CD8-positive, alpha-beta memory T cell (primary cell): ENCODE data around the gene MIF. TPM values are rescaled to one million over a fixed set of nuclear protein-coding genes. Genes with fewer than 3 reads are reported as not detected.
"Not testable (repeated sequence)": the region's sequence is repeated elsewhere in the genome, so short reads cannot be mapped to it uniquely, and the experiment has no call there.

Experiments
- CTCF ChIA-PET: fragments of 350-600 bp; sonication (Branson Sonifier 250); formaldehyde crosslinking; loops from one replicate; lab custom pipeline; 2021; ENCODE audit warnings: antibody characterized with exemption; lab: Charles Lee
- POLR2A ChIA-PET: fragments of 350-600 bp; sonication (Branson Sonifier 250); formaldehyde crosslinking; loops from one replicate; lab custom pipeline; 2021; ENCODE audit warnings: antibody characterized with exemption; lab: Charles Lee
- DNase-seq, 5 donors: peaks; one replicate each; pipeline versions ENCODE4 v3.0.0 to v3.0.0-alpha.2; 2020 to 2022; ENCODE audit warnings: mixed read lengths in 1 of 5
- H3K27ac ChIP-seq: one replicate; pipeline ENCODE4 v1.7.0; 2013; ENCODE audit warnings: low read depth, mild to moderate bottlenecking, low read length, moderate library complexity
- H3K27me3 ChIP-seq: 2 replicates; pipeline ENCODE4 v1.7.0; 2013; ENCODE audit warnings: low read length, mild to moderate bottlenecking; ENCODE audit not compliant: insufficient read depth, poor library complexity, severe bottlenecking
- H3K36me3 ChIP-seq: 2 replicates; pipeline ENCODE4 v1.7.0; 2013; ENCODE audit warnings: mild to moderate bottlenecking, low read length, moderate library complexity; ENCODE audit not compliant: insufficient read depth
- H3K4me1 ChIP-seq: 2 replicates; pipeline ENCODE4 v1.7.0; 2013; ENCODE audit warnings: mild to moderate bottlenecking, low read length, moderate library complexity; ENCODE audit not compliant: insufficient read depth
- H3K4me3 ChIP-seq: 2 replicates; pipeline ENCODE4 v1.7.0; 2013; ENCODE audit warnings: mild to moderate bottlenecking, low read length
- H3K9me3 ChIP-seq: 2 replicates; pipeline ENCODE4 v1.7.0; 2013; ENCODE audit warnings: mild to moderate bottlenecking, low read length
- H3K27ac Mint-ChIP-seq, 8 donors: one replicate each; pipeline ENCODE4 v1.8.0; 2020 to 2021; ENCODE audit warnings: mixed read lengths in 8 of 8, mild to moderate bottlenecking in 6 of 8, inconsistent platforms in 3 of 8, moderate library complexity in 3 of 8
- H3K27me3 Mint-ChIP-seq, 2 donors: one replicate each; pipeline ENCODE4 v1.8.0; 2020 to 2021; ENCODE audit warnings: mixed read lengths in 2 of 2, mild to moderate bottlenecking in 1 of 2, moderate library complexity in 1 of 2
- H3K36me3 Mint-ChIP-seq, 3 donors: one replicate each; pipeline ENCODE4 v1.8.0; 2020 to 2021; ENCODE audit warnings: mixed read lengths in 3 of 3, inconsistent platforms in 1 of 3, mild to moderate bottlenecking in 1 of 3
- H3K4me1 Mint-ChIP-seq, 3 donors: one replicate each; pipeline ENCODE4 v1.8.0; 2020 to 2021; ENCODE audit warnings: mixed read lengths in 3 of 3, inconsistent platforms in 1 of 3, mild to moderate bottlenecking in 1 of 3
- H3K4me3 Mint-ChIP-seq, 7 donors: one replicate each; pipeline ENCODE4 v1.8.0; 2020 to 2021; ENCODE audit warnings: mixed read lengths in 7 of 7, mild to moderate bottlenecking in 6 of 7, moderate library complexity in 4 of 7, inconsistent platforms in 2 of 7
- H3K9me3 Mint-ChIP-seq, 5 donors: one replicate each; pipeline ENCODE4 v1.8.0; 2020 to 2022; ENCODE audit warnings: mixed read lengths in 5 of 5, mild to moderate bottlenecking in 3 of 5, moderate library complexity in 2 of 5, inconsistent platforms in 1 of 5
- polyA plus RNA-seq: library from polyadenylated mRNA; unstranded; fragments of 300-500 nt; fragmentation: Illumina TruSeq; gene quantifications from one replicate; pipeline ENCODE4 v1.2.3, GENCODE V29; 2021
- total RNA-seq, 2 experiments: library from RNA; stranded (reverse); gene quantifications; one replicate each; pipeline ENCODE4 v1.2.3, GENCODE V29; 2021

MIF gene
- total and polyA plus RNA-seq, 3 experiments from 2014 or later, result 804 to 1,220 (median 830) TPM

DNA sequence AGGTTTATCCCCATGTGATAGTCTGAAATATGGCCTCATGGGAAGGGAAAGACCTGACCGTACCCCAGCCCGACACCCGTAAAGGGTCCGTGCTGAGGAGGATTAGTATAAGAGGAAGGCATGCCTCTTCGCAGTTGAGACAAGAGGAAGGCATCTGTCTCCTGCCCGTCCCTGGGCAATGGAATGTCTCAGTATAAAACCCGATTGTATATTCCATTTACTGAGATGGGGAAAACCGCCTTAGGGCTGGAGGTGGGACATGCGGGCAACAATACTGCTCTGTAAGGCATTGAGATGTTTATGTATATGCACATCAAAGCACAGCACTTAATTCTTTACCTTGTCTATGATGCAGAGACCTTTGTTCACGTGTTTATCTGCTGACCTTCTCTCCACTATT lies 13.2 kb downstream of the MIF start:
- H3K9me3 Mint-ChIP-seq, H3K4me3 Mint-ChIP-seq, DNase-seq, H3K36me3 Mint-ChIP-seq, H3K4me1 ChIP-seq, H3K27ac ChIP-seq, POLR2A ChIA-PET, H3K27me3 ChIP-seq, H3K27me3 Mint-ChIP-seq, H3K9me3 ChIP-seq, H3K4me3 ChIP-seq, H3K4me1 Mint-ChIP-seq, H3K27ac Mint-ChIP-seq, H3K36me3 ChIP-seq: not testable (repeated sequence)
- CTCF ChIA-PET, result interaction anchor here (4.6 kb wide), 1 partner anchor 14 kb away, joined by 21 read pairs; the partner anchor contains the start of gene MIF

DNA sequence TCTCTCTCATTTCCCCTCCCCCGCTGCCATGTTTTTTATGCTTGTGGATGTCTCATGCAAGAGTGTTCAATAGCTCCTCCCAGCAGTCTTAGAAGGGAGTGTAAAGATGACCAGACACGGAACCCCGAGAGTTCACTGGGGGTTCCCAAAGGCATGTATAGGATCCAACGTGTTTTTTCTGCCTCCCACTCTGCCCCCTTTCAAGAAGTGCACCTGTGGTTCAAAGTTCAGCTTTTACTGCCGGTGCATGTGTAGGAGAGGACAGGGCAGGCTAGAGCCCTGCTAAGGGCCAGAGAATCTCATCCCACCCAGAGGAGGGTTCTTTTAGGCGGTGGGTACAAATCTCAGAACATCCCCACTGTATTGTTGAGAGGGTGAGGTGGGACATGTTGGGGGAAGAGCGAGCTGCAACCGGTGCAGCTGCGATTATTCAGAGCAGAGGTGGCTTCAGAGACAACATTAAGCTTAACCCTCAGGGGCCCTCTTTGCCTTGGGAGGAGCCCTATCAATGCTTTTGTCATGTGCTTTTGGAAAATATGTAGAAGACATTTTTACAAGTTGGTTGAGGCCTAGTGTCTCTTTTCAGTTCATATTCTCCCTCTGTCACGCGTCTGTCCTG lies 14.5 kb downstream of the MIF start:
- ChIA-PET POLR2A (no interaction called here), CTCF (interaction anchor here (1.0 to 4.6 kb wide), 2 partner anchors 15 to 59 kb away, joined by 3 to 21 read pairs; partner anchors contain the start of gene MIF)
- Mint-ChIP-seq H3K4me1 (peaks cover 7 to 9% (median 8%) of the 10 kb centered on the region in 3 donors), H3K9me3 (no peaks in the 10 kb centered on the region), H3K27ac (peak overlapping the region in 1 of 8 donors; percentile 34), H3K4me3 (no peak overlapping the region), H3K36me3 (peaks cover 0 to under 1% (median 0%) of the 10 kb centered on the region in 3 donors), H3K27me3 (peaks cover 0 to 5% of the 10 kb centered on the region in 2 donors)
- Histone ChIP-seq H3K27ac (no peak overlapping the region), H3K36me3 (no peaks in the 10 kb centered on the region), H3K9me3 (no peaks in the 10 kb centered on the region), H3K4me1 (peaks cover 6% of the 10 kb centered on the region), H3K4me3 (no peak overlapping the region), H3K27me3 (no peaks in the 10 kb centered on the region)
- no peak for DNase-seq

DNA sequence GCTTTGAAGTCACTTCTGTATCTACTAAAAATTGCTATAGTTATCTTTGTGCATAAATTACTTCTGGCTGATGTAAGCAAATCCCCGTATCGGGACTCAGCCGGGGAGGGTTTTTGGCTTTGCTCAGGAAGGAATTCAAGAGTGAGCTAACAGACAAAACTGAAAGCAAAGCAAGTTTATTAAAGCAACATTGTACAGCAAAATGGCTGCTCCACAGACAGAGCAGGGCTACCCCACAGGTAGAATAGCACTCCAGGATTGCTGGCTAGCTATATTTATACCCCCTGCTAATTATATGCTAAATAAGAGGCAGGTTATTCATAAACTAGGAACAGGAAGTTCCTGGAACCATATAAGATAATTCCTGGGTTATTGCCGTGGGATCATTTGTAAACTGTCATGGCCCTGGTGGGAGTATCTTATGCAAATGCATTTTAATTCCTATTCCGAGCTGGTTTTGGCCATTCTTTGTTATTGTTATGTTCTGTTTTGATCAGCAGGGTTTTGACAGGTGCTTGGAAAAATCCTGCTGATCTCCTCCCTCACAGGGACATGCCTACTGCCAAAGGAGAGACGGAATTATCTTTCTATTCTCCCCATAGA lies 15.2 kb downstream of the MIF start:
- no peak overlapping the region for H3K27ac Mint-ChIP-seq
- no peak overlapping the region for H3K4me3 ChIP-seq
- H3K4me3 Mint-ChIP-seq, result no peak overlapping the region
- H3K4me1 ChIP-seq, result peaks cover 6% of the 10 kb centered on the region
- DNase-seq, result no peak
- no peaks in the 10 kb centered on the region for H3K27me3 ChIP-seq
- H3K9me3 ChIP-seq, result no peaks in the 10 kb centered on the region
- H3K27me3 Mint-ChIP-seq, result peaks cover 0 to 5% of the 10 kb centered on the region in 2 donors
- ChIA-PET POLR2A (interaction anchor here (0.5 kb wide), 1 partner anchor 160 kb away, joined by 3 read pairs; no protein-coding TSS in a partner anchor), CTCF (interaction anchor here (4.6 kb wide), 1 partner anchor 16 kb away, joined by 21 read pairs; the partner anchor contains the start of gene MIF)
- H3K9me3 Mint-ChIP-seq, result no peaks in the 10 kb centered on the region
- H3K36me3 Mint-ChIP-seq, result peaks cover 0 to 2% (median 0%) of the 10 kb centered on the region in 3 donors
- peaks cover 10 to 15% (median 12%) of the 10 kb centered on the region in 3 donors for H3K4me1 Mint-ChIP-seq
- H3K36me3 ChIP-seq, result no peaks in the 10 kb centered on the region
- no peak overlapping the region for H3K27ac ChIP-seq

DNA sequence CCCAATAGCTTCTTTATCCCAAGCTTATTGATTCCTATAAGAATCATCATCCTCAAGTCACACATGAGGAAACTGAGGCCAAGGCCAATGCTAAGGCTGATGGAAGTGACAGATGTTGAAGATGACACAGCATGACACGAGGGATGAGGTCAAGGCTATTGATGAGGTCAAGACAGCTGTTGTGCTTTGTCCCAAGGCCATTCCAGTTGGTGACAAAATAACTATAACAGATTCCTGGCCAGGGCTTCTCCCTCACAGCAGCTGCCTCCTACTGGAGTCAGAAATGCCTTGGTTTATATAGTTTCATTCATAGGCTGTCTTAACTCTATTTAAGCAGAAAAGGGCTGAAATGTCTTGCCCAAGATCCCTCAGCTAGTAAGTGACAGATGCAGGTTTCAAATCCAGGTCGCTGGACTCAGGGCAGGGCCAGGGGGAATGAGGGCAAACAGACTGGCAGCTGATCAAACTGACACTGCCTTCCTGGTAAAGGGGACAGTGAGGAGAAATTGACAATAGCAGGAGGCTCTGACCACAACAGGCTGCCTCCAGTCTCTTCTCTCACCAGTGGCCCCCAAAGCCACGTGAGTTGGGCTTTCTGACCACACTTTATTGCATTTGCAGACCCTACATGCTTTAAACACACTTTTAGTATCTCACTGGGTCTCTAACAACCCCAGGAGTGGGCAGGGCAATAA lies 16.5 kb downstream of the MIF start:
- CTCF ChIA-PET, result interaction anchor here (4.6 kb wide), 1 partner anchor 17 kb away, joined by 21 read pairs; the partner anchor contains the start of gene MIF
- H3K4me3 ChIP-seq, result no peak overlapping the region
- peaks cover 6% of the 10 kb centered on the region for H3K4me1 ChIP-seq
- H3K27me3 ChIP-seq, result no peaks in the 10 kb centered on the region
- Mint-ChIP-seq H3K36me3 (peaks cover 0 to 2% (median 0%) of the 10 kb centered on the region in 3 donors), H3K4me1 (peaks cover 13 to 16% (median 15%) of the 10 kb centered on the region in 3 donors), H3K9me3 (no peaks in the 10 kb centered on the region), H3K27ac (no peak overlapping the region), H3K4me3 (peak overlapping the region in 1 of 7 donors; percentile 6), H3K27me3 (peaks cover 0 to 5% of the 10 kb centered on the region in 2 donors)
- POLR2A ChIA-PET, result interaction anchor here (0.7 kb wide), 1 partner anchor 193 kb away, joined by 3 read pairs; no protein-coding TSS in a partner anchor
- no peak overlapping the region for H3K27ac ChIP-seq
- no peak for DNase-seq
- no peaks in the 10 kb centered on the region for H3K9me3 ChIP-seq
- H3K36me3 ChIP-seq, result no peaks in the 10 kb centered on the region

DNA sequence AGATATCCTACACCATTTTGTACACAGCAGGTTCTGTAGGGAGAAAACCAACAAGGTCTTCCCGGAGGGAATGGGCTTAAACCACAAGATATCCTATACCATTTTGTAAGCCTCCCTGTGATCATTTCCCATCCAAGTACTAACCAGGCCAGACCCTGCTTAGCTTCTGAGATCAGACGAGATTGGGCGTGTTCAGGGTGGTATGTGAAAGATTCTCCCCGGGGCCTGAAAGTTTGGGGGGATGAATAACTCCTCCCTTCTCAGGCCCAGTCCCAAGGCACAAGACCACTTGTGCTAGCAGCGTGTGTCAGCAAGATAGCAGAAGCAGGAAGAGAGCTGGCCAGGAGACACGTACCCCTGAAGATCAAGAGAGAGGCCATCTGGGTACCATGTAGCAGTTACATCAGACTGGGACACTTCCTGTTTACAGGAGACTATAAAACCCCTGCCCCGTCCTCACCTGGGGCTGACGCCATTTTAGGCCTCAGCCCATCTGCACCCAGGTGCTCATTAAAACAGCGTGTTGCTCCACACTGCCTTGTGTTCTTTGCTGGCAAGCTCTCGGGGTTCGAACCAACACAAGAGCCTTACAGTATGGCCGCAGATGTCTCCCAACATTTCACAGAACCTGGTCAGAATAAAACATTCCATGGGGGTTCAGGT lies 17.3 kb downstream of the MIF start:
- CTCF ChIA-PET, result interaction anchor here (4.6 kb wide), 1 partner anchor 18 kb away, joined by 21 read pairs; the partner anchor contains the start of gene MIF
- no peaks in the 10 kb centered on the region for H3K9me3 ChIP-seq
- peak overlapping the region in 2 of 7 donors; percentile 6 to 71 for H3K4me3 Mint-ChIP-seq

DNA sequence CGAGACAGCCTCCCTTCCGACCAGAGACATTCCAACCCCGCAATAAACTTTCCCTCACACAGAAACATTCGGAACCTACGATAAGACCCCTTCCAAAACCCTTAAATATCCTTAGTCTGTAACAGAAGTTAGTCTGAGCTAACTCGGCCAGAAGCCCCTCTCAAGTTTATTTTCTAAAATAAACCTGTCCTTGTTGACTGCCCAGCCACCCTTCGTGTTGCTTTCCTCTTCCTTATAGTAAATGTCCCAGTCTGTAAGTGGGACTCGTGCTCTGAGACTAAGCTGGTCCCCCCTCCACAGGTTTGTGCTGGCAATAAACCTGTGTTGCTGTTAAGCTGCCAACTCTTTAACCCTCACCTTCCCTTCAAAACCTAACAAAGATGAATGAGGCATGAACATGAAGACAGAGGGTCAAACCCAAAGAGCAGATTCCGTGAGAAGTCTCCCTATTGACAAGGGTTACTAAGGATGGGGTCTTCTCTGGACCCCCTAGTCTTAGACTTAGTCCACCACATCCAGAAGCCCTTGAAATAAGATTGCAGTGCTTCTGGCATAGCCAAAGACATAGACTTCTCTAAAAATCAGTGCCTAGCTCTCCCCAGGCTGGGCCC lies 18.2 kb downstream of the MIF start:
- no peak overlapping the region for H3K4me3 ChIP-seq
- Mint-ChIP-seq H3K27ac (peak overlapping the region in 2 of 8 donors; percentile 2 to 64), H3K4me1 (peaks cover 13 to 16% (median 15%) of the 10 kb centered on the region in 3 donors), H3K4me3 (peak overlapping the region in 4 of 7 donors; percentile 4 to 66 (median 43)), H3K36me3 (peaks cover 0 to 2% (median 0%) of the 10 kb centered on the region in 3 donors), H3K9me3 (no peaks in the 10 kb centered on the region), H3K27me3 (peaks cover 0 to 2% of the 10 kb centered on the region in 2 donors)
- H3K27ac ChIP-seq, result no peak overlapping the region
- H3K9me3 ChIP-seq, result no peaks in the 10 kb centered on the region
- no peaks in the 10 kb centered on the region for H3K27me3 ChIP-seq
- ChIA-PET CTCF (interaction anchor here (2.2 kb wide), 1 partner anchor 18 kb away, joined by 15 read pairs; the partner anchor contains the start of gene MIF), POLR2A (interaction anchor here (1.1 to 2.1 kb wide), 2 partner anchors 18 to 98 kb away, joined by 4 to 34 read pairs; partner anchors contain the start of genes CABIN1 and MIF)
- DNase-seq, result no peak
- H3K36me3 ChIP-seq, result no peaks in the 10 kb centered on the region
- H3K4me1 ChIP-seq, result peaks cover 6% of the 10 kb centered on the region

More for the DNA sequence above, 17.3 kb downstream of the MIF start:
- H3K9me3 Mint-ChIP-seq, result no peaks in the 10 kb centered on the region
- peaks cover 0 to 5% of the 10 kb centered on the region in 2 donors for H3K27me3 Mint-ChIP-seq
- no peak overlapping the region for H3K27ac ChIP-seq
- POLR2A ChIA-PET, result interaction anchor here (0.7 kb wide), 1 partner anchor 193 kb away, joined by 3 read pairs; no protein-coding TSS in a partner anchor
- H3K27me3 ChIP-seq, result no peaks in the 10 kb centered on the region
- H3K36me3 ChIP-seq, result no peaks in the 10 kb centered on the region
- peaks cover 6% of the 10 kb centered on the region for H3K4me1 ChIP-seq
- H3K4me3 ChIP-seq, result no peak overlapping the region
- no peak for DNase-seq
- peaks cover 13 to 16% (median 15%) of the 10 kb centered on the region in 3 donors for H3K4me1 Mint-ChIP-seq
- peak overlapping the region in 2 of 8 donors; percentile 16 to 64 for H3K27ac Mint-ChIP-seq
- peaks cover 0 to 2% (median 0%) of the 10 kb centered on the region in 3 donors for H3K36me3 Mint-ChIP-seq

DNA sequence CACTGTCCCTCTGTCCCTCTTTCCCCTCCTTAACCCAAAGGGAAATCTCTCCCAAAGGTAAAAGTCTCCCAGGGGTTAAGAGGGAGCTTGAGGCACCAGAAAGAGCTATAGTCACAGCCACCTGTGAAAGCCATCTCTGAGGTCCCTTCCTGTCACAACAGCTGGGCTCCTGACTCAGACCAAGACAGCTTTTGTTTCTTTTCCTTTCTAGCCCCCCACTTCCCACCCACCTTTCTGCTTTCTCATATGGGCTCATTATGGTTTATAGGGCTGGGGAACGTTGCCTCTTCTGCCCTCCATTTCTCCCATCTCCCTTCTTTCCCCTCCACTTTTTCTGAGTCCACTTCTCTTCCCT lies 19.1 kb downstream of the MIF start:
- Mint-ChIP-seq H3K27ac (peak overlapping the region; percentile 82 to 99 (median 95)), H3K9me3 (no peaks in the 10 kb centered on the region), H3K27me3 (peaks cover 0 to 2% of the 10 kb centered on the region in 2 donors), H3K4me1 (peaks cover 13 to 16% (median 15%) of the 10 kb centered on the region in 3 donors), H3K36me3 (peaks cover 0 to 6% (median 0%) of the 10 kb centered on the region in 3 donors), H3K4me3 (peak overlapping the region; percentile 84 to 97 (median 94))
- H3K36me3 ChIP-seq, result no peaks in the 10 kb centered on the region
- H3K9me3 ChIP-seq, result no peaks in the 10 kb centered on the region
- H3K4me1 ChIP-seq, result peaks cover 6% of the 10 kb centered on the region
- CTCF ChIA-PET, result interaction anchor here (0.9 to 2.2 kb wide), 2 partner anchors 17 to 19 kb away, joined by 3 to 15 read pairs; partner anchors contain the start of gene MIF
- H3K4me3 ChIP-seq, result peak overlapping the region; percentile 78
- DNase-seq, result no peak
- POLR2A ChIA-PET, result interaction anchor here (0.6 to 2.1 kb wide), 4 partner anchors 19 to 163 kb away, joined by 3 to 34 read pairs (median 5); partner anchors contain the start of genes CABIN1, MIF, SLC2A11 and ZNF70
- no peaks in the 10 kb centered on the region for H3K27me3 ChIP-seq
- peak overlapping the region; percentile 75 for H3K27ac ChIP-seq
